ENCODE results near the gene SHISAL2A.

DNA sequence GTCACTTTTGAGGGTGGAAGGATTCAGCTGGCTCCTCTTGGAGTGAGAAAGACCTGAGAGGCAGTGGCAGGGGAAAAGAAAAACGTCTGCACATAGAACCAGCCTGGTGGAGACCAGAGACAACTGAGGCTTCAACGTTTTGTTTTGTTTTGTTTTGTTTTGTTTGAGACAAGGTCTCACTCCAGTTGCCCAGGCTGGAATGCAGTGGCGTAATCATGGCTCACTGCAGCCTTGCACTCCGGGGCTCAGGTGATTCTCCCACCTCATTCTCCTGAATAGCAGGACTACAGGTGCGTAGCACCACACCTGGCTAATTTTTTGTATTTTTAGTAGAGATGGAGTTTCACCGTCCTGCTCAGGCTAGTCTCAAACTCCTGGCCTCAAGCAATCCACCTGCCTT is 12.3 kb downstream of the SHISAL2A start:
- TF ChIP-seq POLR2A (IDR thresholded peaks at IDR 0.05), result no peak
- no peak for TF ChIP-seq EP300 (IDR thresholded peaks at IDR 0.05)
- no peak for TF ChIP-seq POLR2AphosphoS5 (IDR thresholded peaks at IDR 0.05)
- TF ChIP-seq, protein P1, sequence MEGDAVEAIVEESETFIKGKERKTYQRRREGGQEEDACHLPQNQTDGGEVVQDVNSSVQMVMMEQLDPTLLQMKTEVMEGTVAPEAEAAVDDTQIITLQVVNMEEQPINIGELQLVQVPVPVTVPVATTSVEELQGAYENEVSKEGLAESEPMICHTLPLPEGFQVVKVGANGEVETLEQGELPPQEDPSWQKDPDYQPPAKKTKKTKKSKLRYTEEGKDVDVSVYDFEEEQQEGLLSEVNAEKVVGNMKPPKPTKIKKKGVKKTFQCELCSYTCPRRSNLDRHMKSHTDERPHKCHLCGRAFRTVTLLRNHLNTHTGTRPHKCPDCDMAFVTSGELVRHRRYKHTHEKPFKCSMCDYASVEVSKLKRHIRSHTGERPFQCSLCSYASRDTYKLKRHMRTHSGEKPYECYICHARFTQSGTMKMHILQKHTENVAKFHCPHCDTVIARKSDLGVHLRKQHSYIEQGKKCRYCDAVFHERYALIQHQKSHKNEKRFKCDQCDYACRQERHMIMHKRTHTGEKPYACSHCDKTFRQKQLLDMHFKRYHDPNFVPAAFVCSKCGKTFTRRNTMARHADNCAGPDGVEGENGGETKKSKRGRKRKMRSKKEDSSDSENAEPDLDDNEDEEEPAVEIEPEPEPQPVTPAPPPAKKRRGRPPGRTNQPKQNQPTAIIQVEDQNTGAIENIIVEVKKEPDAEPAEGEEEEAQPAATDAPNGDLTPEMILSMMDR (IDR thresholded peaks at IDR 0.05), result no peak
